GM12873 (cell line): ENCODE measurements around the gene RUBCNL.

ENCODE experiments used
- TF ChIP-seq, protein P1 (sequence below): IDR thresholded peaks from 2 replicates; pipeline ENCODE4 v1.5.1; 2012; ENCODE audit warnings: low read depth, mild to moderate bottlenecking, moderate library complexity, low read length, control low read depth; ENCODE audit not compliant: insufficient read depth; ENCODE audit errors: missing control alignments

RUBCNL gene

DNA sequence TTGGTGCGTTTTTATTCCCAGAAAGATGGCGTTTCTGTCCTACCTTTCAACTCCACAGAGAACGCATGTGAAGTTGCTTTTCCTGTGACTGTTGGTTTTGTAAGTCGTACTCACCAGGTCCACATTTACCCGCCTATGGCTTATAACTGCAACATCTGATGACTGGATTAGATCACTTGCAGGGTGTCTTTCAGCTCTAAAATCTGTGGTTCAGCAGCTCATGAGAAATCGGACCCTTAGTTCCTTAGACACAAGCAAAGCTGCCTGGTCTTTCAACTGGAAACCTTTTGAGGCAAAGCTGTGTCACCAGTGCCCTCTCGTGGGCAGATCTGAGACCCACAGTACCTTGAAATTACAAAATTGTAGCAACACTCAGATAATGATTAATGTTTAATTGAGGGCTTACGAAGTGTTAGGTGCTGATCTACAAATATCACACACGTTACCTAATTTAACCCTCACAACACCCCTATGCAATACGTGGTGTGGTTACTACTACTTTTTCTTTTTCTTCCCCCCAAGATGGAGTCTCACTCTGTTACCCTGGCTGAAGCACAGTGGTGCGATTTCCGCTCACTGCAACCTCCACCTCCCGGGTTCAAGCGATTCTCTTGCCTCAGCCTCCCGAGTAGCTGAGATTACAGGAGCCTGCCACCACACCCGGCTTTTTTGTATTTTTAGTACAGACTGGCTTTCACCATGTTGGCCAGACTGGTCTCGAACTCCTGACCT is 65.4 kb downstream of the RUBCNL start:
- TF ChIP-seq, protein P1, sequence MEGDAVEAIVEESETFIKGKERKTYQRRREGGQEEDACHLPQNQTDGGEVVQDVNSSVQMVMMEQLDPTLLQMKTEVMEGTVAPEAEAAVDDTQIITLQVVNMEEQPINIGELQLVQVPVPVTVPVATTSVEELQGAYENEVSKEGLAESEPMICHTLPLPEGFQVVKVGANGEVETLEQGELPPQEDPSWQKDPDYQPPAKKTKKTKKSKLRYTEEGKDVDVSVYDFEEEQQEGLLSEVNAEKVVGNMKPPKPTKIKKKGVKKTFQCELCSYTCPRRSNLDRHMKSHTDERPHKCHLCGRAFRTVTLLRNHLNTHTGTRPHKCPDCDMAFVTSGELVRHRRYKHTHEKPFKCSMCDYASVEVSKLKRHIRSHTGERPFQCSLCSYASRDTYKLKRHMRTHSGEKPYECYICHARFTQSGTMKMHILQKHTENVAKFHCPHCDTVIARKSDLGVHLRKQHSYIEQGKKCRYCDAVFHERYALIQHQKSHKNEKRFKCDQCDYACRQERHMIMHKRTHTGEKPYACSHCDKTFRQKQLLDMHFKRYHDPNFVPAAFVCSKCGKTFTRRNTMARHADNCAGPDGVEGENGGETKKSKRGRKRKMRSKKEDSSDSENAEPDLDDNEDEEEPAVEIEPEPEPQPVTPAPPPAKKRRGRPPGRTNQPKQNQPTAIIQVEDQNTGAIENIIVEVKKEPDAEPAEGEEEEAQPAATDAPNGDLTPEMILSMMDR: peak; percentile 86

DNA sequence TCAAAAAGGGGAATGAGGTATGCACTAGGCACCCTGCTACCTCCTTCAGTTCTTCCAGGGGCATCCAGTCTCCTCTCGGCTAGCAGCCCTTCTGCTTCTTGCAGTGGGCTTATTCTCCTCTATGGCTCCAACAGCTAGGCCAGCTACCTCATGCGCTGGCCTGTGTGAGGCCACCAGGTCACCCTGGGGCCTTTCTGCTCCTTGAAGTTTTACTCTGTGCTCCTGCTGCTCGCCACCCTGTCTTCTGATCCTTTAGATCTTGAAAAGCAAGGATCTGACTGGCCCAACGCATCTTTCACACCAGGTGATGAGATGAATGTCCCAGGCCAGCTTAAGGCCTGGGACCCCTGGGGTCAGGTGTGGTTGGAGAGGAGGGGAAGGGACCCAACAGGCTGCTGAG is 66.2 kb downstream of the RUBCNL start:
- TF ChIP-seq, protein P1: no peak

DNA sequence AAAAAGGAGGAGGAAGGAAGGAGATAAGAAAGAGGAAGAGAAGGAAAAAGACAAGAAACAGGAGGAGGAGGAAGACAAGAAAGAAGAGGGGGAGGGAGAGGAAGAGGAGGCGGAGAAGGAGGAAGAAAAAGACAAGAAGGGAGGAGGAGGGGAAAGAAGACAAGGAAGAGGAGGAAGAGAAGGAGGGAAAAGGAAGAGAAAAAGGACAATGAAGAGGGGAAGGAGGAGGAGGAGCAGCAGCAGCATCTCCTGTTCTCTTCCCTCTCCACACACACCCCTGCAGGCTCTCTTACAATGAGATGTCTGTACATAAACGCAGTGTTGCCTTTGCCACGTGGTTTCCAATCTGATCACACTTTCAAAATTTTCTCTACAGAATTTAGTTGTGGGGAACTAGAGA is 66.6 kb downstream of the RUBCNL start:
- TF ChIP-seq, protein P1: no peak

DNA sequence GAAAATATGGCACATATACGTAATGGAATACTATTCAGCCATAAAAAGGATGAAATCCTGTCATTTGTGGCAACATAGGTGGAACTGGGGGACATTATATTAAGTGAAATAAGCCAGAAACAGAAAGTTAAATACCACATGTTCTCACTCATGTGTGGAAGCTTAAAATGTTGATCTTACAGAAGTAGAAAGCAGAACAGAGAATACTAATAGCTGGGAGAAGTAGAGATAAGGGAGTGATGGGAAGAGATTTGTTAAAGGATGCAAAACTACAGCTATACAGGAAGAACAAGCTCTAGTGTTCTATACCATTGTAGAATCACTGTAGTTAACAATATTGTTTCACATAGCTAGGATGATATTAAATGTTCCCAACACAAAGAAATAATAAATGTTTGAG is 68.1 kb downstream of the RUBCNL start:
- TF ChIP-seq, protein P1: no peak

DNA sequence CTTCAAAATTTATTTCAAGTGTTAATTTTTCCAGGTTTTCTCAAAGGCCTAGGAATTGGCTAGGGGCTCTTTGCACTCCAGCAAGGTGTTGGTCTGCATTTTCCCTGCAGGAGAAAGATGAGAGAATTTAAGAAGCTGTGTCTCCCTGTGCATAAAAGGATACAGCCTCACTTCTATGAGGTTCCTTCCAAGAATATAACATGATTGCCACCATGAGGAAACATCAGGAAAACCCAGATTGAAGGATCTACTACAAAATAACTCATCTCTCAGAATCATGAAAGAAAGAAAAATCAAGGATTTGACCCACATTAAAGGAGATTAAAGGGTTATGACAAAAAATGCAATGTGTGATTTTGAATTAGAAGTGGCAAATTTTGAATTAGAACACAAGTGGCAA is 69.9 kb downstream of the RUBCNL start:
- TF ChIP-seq, protein P1: no peak

DNA sequence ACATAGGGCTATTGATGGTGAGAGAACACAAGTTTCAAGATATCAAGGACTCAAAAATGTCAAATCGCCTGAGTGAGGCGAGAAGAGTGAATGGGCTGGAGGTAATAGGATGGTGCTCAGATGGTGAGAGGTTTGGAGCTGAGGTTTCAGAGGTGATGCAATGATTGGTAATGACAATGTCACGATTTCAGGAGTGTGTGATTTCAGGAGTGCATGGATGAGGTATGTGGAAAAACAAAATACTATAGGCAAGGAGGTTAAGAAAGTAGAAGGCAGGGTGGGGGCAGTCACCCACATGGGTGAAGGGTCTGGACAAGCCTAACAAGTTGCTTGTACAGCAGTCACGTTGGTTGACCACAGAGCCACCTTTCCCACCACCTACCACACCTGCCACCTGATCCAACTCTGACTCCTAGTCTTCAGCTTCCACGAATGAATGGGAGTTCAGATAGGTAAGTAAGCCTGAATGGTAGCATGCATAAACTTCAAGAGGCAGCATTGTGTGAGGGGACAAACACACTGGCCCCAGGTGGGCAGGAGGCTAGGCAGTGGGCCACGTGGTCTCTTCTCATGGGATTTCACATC is 71.5 kb downstream of the RUBCNL start:
- TF ChIP-seq, protein P1: no peak

DNA sequence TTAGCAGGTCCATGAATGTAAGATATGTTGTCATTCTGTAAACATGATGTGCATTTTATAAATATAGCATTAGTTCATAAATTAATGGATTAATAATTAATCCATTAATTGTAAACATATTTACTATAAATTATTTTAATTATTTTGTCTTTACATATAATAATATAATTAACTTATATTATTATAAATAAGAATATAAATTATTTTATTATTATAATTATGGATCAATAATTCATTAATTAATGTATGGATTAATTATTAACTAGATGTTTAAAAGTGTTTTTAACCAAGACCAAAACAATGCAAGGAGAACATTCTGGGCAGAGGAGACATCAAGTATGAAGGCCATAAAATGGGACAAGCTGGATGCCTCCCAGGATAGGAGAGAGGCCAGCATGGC is 72.0 kb downstream of the RUBCNL start:
- TF ChIP-seq, protein P1: no peak
